Body of pancreas (tissue), 4 donors: ENCODE measurements around the gene BCKDK.

Source experiments
- POLR2A ChIP-seq, 3 donors: fragments of 450-650 bp; IDR thresholded peaks; one replicate each; pipeline ENCODE4 v1.6.1; 2016; ENCODE audit warnings: antibody characterized with exemption in 3 of 3, mild to moderate bottlenecking in 2 of 3
- TF ChIP-seq, protein P1 (sequence below), 7 experiments: fragments of 450-650 bp in 4 of 7; fragments of 200-600 bp in 3 of 7; sonication (generic) in 3 of 7; IDR thresholded peaks; one replicate each; pipeline ENCODE4 v1.5.1; 2016 to 2019; ENCODE audit warnings: antibody characterized with exemption in 7 of 7

DNA sequence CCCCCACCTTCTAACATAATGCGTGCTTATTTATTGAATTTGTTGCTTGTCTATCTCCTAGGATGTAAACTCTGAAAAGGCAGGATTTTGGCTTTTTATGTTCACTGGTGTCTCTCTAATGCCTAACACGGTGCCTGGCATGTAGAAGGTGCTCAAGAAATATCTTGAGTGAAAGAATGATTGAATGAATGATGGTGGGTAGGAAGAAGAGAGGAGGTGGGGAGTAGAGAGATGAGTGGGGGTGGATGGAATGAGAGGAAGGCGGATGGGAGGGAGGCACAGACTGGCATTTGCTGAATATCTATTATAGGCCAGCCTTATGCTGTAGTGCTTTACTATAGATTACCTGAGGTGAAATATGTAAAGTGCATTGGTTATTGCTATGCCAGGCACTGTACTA lies 39.4 kb downstream of the BCKDK start:
- TF ChIP-seq, protein P1, sequence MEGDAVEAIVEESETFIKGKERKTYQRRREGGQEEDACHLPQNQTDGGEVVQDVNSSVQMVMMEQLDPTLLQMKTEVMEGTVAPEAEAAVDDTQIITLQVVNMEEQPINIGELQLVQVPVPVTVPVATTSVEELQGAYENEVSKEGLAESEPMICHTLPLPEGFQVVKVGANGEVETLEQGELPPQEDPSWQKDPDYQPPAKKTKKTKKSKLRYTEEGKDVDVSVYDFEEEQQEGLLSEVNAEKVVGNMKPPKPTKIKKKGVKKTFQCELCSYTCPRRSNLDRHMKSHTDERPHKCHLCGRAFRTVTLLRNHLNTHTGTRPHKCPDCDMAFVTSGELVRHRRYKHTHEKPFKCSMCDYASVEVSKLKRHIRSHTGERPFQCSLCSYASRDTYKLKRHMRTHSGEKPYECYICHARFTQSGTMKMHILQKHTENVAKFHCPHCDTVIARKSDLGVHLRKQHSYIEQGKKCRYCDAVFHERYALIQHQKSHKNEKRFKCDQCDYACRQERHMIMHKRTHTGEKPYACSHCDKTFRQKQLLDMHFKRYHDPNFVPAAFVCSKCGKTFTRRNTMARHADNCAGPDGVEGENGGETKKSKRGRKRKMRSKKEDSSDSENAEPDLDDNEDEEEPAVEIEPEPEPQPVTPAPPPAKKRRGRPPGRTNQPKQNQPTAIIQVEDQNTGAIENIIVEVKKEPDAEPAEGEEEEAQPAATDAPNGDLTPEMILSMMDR (IDR thresholded peaks at IDR 0.05) = no peak
- TF ChIP-seq POLR2A (IDR thresholded peaks at IDR 0.05) = no peak
